GM18867 (cell line): ENCODE measurements around the gene MEGF8.
A peak's percentile ranks its signal among the peaks of the same experiment; 100 is the strongest.

ENCODE experiments used
- ATAC-seq: cut with Tn5 transposase; IDR thresholded peaks from one replicate; pipeline ENCODE4 v1.9.1; 2021; ENCODE audit warnings: mild to moderate bottlenecking, moderate library complexity; ENCODE audit not compliant: unreplicated experiment

The MEGF8 gene, protein sequence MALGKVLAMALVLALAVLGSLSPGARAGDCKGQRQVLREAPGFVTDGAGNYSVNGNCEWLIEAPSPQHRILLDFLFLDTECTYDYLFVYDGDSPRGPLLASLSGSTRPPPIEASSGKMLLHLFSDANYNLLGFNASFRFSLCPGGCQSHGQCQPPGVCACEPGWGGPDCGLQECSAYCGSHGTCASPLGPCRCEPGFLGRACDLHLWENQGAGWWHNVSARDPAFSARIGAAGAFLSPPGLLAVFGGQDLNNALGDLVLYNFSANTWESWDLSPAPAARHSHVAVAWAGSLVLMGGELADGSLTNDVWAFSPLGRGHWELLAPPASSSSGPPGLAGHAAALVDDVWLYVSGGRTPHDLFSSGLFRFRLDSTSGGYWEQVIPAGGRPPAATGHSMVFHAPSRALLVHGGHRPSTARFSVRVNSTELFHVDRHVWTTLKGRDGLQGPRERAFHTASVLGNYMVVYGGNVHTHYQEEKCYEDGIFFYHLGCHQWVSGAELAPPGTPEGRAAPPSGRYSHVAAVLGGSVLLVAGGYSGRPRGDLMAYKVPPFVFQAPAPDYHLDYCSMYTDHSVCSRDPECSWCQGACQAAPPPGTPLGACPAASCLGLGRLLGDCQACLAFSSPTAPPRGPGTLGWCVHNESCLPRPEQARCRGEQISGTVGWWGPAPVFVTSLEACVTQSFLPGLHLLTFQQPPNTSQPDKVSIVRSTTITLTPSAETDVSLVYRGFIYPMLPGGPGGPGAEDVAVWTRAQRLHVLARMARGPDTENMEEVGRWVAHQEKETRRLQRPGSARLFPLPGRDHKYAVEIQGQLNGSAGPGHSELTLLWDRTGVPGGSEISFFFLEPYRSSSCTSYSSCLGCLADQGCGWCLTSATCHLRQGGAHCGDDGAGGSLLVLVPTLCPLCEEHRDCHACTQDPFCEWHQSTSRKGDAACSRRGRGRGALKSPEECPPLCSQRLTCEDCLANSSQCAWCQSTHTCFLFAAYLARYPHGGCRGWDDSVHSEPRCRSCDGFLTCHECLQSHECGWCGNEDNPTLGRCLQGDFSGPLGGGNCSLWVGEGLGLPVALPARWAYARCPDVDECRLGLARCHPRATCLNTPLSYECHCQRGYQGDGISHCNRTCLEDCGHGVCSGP (N-terminal part only)

DNA sequence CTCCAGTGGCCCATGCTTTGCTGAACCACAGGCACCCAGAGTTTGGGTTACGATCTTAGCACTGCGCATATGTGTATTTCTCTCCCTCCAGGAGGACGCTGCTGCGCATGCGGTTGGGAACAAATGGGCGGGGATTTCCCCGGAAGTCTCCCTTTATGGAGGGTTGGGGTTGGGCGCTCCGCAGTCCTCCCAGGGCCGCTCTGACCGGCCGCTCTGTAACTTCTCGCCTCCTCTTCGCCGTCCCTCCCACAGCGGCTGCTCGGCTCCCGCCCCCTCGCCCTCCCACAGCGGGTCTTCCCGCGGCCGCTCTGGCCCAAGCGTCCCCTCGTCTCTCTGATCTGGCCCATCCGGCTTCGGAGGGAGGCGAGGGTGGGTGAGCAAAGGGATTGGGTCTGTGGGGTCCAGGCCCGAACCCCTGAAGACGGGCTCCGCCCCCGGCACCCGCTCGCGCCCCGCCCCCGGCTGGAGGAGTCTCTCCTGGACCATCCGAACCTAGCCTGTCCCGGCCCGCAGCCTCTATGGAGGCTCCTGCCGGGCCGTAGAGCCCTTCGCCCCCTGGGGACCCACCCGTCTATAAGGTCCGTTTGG is at the start of gene MEGF8:
TSS of gene MEGF8 (plus strand) at position 328 of the 588 bp plus-strand sequence. CDS start 609 bp downstream, outside the sequence.
- peak; percentile 89 for ATAC-seq

DNA sequence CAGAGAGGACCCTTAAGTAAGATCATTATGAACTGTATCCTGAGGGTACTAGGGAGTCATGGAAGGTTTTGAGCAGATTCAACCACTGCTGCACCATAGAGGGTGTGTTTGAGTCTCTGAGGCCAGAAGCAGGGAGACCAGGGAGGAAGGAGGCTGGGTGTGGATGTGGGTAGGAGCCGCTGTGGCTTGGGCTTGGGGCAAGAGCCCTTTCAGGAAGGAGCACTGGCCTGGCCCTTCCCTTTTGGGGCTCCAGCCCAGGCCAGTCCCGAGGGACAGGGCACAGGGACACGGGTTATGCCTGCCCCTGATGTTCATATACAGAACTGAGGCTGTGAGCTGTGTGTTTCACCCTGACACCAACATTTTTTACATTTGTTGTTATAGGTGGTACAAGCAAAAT is 49.2 kb upstream of the MEGF8 start:
- ATAC-seq: no peak

DNA sequence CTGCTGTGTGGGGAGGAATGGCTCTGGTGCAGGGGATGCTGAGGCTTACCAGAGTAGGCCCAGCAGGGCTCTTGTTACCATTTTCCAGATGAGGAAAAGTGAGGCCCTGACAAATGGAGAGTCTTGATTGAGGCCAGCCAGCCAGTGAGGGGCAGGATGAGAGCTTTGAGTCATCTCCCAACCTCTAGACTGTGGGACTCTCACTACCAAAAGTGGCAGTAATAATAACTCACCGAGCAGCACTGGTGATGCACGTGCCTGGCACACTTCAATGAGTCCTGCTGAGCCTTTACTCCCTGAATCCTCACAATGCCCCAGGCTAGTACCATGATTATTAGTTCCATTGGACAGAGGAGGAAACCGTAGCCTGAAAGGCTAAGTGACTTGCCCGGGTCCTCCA is 48.6 kb upstream of the MEGF8 start:
- ATAC-seq: no peak

DNA sequence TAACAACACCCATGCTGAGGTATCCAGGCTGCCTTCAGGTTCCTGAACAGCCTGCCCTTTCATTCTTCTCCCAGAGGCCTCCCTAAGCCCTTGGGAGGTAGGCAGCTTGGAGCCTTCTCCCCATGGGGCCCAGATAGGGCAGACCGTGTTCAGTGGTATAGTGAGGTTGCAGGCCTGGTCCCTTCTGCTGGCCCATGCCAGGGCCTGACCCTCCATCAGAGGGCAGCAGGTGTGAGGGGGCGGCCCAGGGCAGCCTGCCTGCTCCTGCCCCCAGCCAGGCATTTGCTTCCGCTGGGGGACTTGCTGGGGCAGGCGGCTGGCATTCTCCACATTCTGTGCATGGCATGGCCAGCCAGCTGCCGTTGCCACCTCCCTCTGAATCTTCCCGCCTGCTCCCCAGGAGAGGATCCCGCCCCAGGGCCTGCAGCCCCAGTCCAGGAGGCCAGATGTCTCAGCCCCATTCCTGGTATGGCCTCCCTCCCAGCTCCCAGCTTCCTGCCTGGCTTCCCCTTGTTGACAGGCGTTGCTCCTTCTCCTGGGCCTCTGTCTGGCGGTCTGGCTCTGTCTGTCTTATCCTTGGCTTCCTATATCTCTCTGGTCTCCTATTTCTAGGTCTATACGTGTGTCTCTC is 47.5 kb upstream of the MEGF8 start:
- ATAC-seq: no peak

DNA sequence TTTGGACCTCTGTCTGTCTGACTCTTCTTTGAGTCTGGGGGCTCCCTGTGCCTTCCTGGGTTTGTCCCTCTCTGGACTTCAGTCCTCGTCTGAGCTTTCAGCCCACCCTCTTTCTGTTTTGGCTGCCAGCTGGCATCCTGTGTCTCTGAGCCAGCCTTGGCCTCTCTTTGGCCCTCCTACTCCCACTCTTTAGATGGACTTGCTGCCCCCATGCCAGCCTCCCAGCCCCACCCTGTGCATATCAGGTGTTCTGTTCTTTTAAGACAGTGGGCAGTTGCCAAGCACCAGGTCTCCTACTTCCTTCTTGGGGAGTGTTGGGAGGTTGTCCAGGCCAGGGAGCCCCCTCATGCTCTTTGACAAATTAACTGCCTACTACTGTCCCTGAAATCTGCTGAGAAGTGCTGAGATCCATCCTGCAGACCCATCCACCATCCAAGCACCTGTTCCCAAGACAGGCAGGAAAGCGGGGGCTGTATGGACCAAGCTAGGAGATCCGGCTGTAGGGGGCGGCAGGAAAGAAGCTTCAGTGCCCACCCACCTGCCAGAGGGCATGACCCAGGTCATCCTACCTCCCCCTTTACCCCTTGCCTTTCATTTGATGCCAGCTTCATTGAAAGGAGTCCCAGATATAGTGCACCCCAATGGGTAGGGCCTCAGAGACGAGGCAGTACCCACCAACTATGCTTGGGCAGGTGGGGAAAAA is 46.8 kb upstream of the MEGF8 start:
- ATAC-seq: no peak

DNA sequence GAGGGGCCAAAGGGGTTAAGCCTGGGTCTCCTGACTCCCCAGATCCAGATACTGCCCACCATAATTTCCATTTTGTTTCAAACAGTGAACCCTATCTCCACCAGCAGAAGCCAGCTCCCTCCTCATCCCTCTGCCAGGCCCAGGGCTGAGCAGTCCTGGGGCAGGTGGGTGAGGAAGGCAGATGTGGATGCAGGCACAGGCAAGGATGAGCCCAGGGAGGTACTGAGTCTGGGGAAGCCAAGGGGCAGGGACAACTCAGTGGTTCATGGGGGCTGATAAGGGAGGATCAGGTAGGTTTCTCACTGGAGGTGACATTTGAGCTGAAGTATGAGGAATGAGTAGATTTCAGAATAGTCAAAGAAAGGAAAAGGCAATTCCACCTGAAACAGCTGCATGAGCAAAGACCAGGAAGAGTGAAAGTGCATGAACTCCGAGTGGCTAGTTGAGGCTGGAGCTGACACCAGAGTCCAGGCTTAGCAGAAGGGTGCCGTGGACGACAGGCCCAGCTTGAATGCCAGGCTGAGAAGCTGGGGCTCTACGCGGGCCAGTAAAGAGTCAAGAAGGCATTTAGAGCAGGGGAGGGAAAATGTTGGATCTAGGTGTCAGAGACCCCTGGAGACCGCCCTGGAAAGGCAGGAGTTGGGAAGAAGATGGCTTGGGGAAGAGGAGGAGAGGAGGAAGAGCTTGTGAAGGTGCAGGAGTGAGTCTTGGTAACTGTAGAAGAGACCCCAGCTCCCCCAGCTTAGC is 46.1 kb upstream of the MEGF8 start:
- ATAC-seq: no peak

DNA sequence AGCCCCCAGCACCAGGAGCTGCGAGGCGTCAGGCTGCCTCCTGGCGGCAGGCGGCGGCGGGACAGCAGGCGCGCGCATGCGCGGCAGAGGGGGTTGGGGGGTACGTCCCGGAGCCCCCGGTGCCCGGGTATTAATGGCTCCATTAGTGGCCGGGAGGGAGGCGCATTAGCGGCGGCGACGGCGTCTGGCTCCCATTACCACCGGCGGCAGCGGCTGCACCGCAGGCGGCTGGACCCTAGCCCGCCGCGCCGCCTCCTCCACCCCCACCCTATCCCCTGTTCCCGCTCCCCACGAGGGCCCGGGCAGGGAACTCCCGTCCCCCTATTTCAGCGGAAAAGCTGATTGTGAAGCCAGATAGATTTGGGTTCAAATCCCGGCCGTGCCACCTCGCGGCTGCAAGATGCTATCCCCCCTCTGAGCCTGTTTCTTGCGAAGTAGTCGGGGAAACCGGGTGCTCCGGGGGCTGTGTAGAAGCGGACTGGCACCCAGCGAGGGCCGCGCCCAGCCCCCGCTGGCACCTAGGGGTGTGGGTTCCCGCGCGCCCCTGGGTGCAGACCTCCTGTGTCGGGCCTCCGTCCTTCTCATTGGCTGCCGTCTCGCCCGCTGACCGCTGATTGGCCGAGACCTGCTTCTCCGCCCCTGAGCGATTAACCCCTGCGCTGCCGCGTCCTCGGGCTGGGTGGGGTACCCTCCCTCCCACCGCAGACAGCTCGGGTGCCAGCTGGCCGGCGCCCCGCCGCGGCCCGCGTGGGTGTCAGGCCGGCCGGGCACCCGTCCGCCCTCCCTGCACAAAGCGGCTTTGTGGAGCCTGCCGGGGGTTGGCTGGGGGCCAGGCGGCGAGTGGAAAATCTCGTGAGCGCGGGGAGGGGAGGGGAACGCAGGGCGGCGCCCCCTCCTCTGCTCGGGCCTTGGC is 45.3 kb upstream of the MEGF8 start:
- ATAC-seq: peak; percentile 28

DNA sequence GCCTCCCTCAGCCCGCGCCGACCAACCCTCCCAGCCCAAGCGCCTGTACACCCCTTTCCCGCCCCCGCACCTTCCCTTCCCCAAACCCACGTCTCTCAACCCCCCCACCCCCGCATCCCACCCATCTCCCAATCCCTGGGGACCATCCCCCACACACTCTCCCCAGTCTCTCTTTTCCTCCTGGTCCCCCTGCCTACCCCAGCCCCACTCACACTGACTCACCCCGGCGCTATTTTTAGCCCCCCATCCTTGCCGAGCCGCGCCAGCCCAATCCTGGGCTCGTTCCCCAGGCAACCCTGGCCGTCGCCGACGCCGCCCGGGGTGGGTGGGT is 44.7 kb upstream of the MEGF8 start:
- ATAC-seq: no peak

DNA sequence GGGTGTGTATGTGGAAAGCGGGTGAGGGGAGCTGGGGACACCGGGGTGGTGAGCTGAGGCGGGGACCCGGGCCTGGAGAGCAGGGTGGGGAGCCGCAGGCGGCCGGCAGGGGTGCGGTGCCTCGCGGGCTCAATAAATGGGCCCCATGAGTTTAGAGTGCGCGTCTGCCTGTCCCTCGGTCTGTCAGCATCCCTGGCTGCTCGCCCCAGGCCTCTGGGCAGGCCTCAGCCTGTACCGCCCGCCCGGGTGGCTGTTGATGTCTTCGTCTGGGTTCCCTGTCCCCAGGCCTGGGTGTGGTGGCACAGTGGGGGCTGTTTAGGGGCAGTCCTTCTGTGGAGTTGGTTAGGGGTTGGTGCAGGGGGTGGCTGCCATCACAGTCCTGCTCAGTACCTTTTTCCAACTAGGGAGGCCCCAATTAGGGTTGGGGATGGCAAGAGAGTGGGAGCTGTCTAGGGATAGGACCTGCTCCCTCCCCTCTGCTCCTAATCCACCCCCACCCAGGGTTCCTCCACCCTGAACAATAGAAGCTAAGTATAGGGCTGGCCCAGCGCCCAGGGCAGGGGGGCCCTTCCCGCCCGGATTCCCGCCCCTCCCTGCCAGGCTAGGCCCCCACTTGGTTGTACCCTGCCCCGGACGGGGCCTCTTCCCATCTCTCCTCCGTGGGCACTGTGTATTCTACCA is 44.1 kb upstream of the MEGF8 start:
- ATAC-seq: no peak

DNA sequence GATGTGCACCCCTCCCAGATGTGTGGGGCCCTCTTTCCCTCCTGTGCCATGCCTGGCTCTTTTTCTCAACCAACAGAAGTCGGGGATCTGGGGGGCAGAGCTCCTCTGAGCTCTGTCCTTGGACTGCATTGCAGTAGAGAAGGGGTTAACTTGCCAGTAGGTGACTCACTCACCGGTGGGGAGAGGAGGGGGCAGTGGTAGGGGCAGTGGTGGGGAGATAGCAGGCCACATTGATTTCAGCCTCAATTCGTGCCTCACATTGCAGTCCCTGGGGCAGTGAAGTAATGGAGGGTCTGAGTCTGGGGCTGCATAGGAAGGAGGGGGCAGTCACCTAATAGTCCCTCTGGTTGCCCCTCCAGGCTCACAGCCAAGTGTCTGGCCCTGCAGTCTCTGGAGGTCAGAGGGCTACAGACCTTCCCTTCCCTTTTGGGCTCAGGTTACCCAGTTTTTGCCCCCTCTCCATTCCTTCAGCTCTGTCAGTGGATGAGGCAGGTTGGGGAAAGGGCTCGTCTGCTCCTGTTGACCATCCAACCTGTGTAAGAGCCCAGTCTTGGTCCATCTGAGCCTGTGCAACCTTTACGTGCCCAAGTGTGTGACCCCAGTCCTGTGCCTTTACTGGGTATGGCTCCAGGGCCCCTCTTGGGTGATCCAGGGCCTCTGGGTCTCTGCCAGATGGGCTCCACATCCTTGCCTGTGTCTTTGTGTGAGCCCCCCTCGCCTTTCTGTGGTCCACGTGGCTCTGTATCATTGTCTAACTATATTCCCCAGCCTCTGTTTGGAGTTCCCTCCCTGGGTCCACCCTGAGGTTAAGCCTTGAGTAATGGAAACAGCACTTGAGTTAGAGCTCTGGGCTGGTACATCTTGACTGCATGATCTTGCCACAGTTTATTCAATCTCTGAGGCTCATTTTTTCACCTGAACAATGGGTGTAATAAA is 43.3 kb upstream of the MEGF8 start:
- ATAC-seq: no peak

DNA sequence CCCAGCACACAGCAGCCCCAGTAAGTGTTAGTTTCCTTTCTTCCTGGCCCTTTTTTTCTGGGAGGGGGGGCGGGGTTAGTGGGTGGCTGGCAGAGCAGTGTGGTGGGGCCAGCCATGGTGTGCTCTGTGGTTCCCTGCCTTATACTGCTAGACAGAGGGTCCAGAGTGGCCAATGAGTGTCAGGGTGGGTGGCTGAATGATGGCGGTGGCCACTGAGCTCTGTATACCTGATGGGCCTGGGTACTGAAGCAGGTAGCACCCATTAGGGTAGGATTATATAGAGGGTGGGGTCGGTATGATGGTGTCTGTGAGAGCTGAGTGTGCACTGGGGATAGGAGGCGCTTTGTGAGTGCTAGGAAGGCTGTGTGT is 42.6 kb upstream of the MEGF8 start:
- no peak for ATAC-seq

DNA sequence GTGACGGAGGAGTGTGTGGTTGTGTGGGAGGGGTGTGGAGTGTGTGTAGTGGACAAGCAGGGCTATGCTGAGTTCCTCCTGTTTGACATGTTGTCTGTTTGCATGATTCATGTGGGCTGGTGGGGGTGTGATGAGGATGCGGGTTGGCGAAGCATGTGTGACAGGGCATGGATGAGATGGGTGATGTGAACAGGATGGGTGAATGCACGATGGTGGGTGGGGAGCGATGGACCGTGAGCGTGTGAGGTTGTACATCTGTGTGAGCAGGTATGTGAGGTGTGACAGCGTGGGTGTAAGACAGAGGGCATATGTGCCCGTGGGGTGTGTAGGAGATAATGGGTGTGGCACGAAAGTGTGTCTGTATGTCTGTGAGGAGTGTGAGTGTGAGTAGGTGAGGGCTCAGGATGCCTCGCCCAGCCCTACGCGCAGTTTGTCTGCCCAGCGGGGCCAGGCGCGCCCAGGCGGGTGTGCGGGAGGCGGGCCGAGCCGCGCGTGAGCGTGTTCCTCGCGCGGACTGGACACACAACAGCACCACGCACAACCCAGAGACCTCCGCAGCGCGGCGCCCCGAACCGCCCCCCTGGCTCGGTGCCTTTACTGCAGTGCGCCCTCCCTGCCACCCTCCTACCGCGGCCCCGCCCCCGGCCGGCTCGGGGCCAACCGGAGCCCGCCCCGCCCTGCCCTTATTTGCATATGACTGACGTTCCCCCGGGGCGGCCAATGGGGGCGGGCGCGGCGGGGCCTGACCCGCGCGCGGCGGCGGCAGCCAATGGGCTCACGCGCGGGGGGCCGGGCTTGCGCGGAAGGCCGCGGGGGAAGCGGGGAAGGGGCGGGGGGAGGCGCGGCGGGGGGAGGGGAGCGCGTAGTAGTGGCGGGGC is 42.0 kb upstream of the MEGF8 start:
- ATAC-seq: peak; percentile 45

DNA sequence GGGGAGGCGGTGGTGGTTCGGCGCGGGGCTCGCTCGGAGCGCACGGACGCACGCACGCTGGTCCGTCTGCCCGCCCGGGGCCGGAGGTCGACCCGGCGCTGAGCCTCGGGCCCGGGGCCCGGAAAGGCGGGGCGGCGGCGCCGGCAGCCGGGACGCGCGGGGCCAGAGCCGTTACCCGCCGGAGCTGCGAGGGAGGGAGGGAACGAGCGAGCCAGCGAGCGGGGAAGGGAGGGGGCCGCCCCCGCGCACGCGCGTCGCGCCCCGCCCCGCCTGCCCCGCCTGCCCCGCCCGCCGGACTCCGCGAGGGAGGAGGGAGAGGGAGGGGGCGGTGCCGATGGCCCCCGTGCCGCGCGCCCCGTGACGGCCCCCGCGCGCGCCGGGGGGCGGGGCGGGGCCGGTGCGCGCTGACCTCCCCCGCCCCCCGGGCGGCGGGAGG is 41.4 kb upstream of the MEGF8 start:
- ATAC-seq: peak; percentile 35

DNA sequence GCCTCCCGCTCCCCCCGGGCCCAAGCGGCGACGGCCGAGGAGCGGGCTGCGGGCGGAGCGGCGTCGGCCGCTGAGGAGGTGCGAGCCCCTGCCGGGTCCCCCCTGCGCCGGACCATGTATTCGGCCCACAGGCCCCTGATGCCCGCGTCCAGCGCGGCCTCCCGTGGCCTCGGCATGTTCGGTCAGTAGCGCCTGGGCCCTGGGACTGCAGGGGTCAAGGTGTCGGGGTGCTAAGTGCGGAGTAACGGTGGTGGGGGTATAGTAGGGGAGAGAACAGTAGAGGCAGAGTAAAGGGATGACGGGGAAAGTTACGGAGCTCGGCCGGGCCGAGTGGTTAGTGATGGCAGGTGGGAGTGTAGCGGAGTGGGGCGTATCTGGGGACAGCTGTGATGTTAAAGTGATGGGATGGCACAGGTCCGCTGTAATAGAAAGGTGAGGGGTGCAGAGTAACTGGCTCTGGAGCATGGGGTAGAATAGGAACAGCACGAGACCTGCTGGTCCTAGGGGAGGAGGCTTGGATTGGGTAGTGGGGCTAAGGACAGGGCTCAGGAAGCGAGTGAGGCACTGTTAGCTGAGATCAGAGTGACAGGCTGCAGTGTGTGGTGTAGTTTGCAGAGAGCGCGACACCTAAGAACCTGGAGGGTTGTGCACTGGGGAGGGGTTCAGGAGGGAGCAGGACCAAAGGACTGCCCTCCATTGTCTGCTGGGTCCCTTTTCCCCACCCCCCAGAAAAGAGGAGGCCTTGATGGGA is 40.7 kb upstream of the MEGF8 start:
- ATAC-seq: no peak

DNA sequence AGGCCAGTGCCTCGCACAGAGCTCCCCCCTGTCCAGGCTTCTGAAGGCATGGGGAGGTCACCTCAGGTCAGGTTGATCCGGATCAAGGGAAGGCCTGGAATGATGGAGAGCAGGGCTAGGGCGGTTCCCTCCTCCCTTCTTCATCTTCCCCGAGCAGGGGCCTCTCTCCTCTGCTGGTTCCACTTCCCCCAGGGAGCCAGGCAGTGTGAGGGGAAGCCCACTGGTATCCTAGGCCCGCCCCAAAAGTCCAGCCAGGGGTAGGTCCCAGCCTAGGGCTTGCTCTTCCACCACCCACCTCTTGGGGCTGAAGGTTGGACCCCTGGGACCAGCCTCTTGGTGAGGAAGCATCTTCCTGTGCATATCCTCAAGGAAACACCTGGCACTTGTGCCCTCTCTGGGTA is 39.9 kb upstream of the MEGF8 start:
- ATAC-seq: no peak
